AG04450 (cell line): ENCODE data around the gene CEP295NL. TPM values are rescaled to one million over a fixed set of nuclear protein-coding genes. Genes with fewer than 3 reads are reported as not detected.

ENCODE experiments used
- CTCF ChIA-PET: fragments of 300-600, 350-600 bp; formaldehyde crosslinking; extraction: SDS; loops from one replicate; lab custom pipeline; 2022; ENCODE audit warnings: antibody characterized with exemption, inconsistent platforms; lab: Charles Lee
- POLR2A ChIA-PET: fragments of 350-600 bp; formaldehyde crosslinking; extraction: SDS; loops from one replicate; lab custom pipeline; 2021; ENCODE audit warnings: antibody characterized with exemption, inconsistent platforms; lab: Yijun Ruan, JAX
- DNase-seq: peaks from one replicate; pipeline ENCODE4 v3.0.0-alpha.2; 2011; ENCODE audit warnings: low read depth, low spot score
- H3K27ac ChIP-seq: one replicate; pipeline ENCODE4 v1.5.1; 2012; ENCODE audit warnings: low read depth, low read length, control low read depth
- H3K27me3 ChIP-seq: one replicate; pipeline ENCODE4 v1.6.0; 2012; ENCODE audit warnings: low read length; ENCODE audit not compliant: control insufficient read depth, insufficient read depth
- H3K4me3 ChIP-seq: 2 replicates; pipeline ENCODE4 v1.5.1; 2011; ENCODE audit warnings: mild to moderate bottlenecking, low read depth, low read length, control low read depth
- H3K9me3 ChIP-seq: 2 replicates; pipeline ENCODE4 v1.5.1; 2012; ENCODE audit warnings: low read length; ENCODE audit not compliant: control insufficient read depth, insufficient read depth
- CTCF ChIP-seq: IDR thresholded peaks from 2 replicates; pipeline ENCODE4 v1.5.1; 2011; ENCODE audit warnings: low read depth, low read length, control low read depth, inconsistent platforms
- polyA plus RNA-seq: library from polyadenylated mRNA; depleted of rRNA; stranded (reverse); fragments of >200 nt; gene quantifications from 2 replicates; pipeline ENCODE4 v1.2.3, GENCODE V29; 2011

CEP295NL gene
- polyA plus RNA-seq, 1 experiment = 0.11 TPM

- no peak for TF ChIP-seq CTCF
- Histone ChIP-seq H3K9me3 (no peaks in the 10 kb centered on the region; the same call in 1 of the 2 replicates), H3K4me3 (no peak overlapping the region), H3K27me3 (no peaks in the 10 kb centered on the region), H3K27ac (no peak overlapping the region)
- DNase-seq = no peak
- POLR2A ChIA-PET = interaction anchor here (0.5 to 0.6 kb wide), 2 partner anchors 20 to 23 kb away, joined by 3 to 6 read pairs; no protein-coding TSS in a partner anchor
- CTCF ChIA-PET = interaction anchor here (1.0 kb wide), 1 partner anchor 28 kb away, joined by 5 read pairs; no protein-coding TSS in a partner anchor
Observed at GRCh38 chr17:78893684-78894083, 9.3 kb downstream of the CEP295NL start.

- Histone ChIP-seq H3K4me3 (no peak overlapping the region), H3K27ac (no peak overlapping the region), H3K9me3 (no peaks in the 10 kb centered on the region; the same call in 1 of the 2 replicates), H3K27me3 (no peaks in the 10 kb centered on the region)
- DNase-seq = no peak
- no peak for TF ChIP-seq CTCF
- CTCF ChIA-PET = interaction anchor here (1.0 kb wide), 1 partner anchor 27 kb away, joined by 5 read pairs; no protein-coding TSS in a partner anchor
- POLR2A ChIA-PET = interaction anchor here (0.5 kb wide), 1 partner anchor 20 kb away, joined by 3 read pairs; no protein-coding TSS in a partner anchor
Observed at GRCh38 chr17:78892936-78893379, 10.0 kb downstream of the CEP295NL start.

DNA sequence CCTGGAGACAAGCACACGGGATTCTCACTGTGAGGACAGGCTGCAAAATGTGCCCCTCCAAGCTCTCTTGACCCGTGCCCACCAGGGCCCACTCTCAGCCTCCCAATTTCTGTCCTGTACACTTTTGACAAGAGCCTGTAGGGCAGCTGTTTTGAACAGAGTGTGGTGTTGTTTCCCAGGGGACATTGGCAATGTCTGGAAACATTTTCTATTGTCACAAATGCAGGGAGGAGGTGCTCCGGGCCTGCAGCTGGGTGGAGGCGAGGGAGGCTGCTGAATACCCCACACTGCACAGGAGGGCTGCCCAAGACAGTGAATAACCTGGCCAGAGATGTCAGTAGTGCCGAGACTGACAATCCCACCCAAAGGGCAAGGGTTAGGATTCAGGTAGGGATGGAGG is 10.5 kb downstream of the CEP295NL start:
- CTCF ChIA-PET = no interaction called here
- TF ChIP-seq CTCF = no peak
- H3K4me3 ChIP-seq = no peak overlapping the region
- H3K27me3 ChIP-seq = no peaks in the 10 kb centered on the region
- H3K9me3 ChIP-seq = no peaks in the 10 kb centered on the region; the same call in 1 of the 2 replicates
- no peak for DNase-seq
- POLR2A ChIA-PET = no interaction called here
- H3K27ac ChIP-seq = no peak overlapping the region

DNA sequence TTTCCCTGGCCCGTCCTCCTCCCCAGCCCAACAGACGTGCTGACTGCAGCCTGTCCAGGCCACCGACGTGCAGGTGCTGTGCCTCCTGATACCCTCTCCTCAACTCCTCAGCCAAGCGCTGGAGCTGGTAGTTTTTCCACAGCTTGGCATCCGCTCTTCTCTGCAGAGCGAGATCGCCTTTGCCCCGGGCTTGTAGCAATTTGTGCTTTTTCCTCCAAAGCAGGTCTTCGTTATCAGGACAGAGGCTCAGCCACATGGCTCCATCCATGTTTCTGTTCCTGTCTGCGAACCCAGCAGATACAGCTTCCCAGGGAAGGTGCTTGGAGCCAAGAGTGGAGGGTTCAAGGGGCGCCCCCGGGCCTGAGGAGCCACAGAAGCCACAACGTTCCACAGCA is 10.9 kb downstream of the CEP295NL start:
- no peaks in the 10 kb centered on the region; the same call in 1 of the 2 replicates for H3K9me3 ChIP-seq
- no peak for TF ChIP-seq CTCF
- DNase-seq = no peak
- no peak overlapping the region for H3K27ac ChIP-seq
- H3K4me3 ChIP-seq = no peak overlapping the region
- H3K27me3 ChIP-seq = no peaks in the 10 kb centered on the region
- ChIA-PET POLR2A (no interaction called here), CTCF (no interaction called here)

DNA sequence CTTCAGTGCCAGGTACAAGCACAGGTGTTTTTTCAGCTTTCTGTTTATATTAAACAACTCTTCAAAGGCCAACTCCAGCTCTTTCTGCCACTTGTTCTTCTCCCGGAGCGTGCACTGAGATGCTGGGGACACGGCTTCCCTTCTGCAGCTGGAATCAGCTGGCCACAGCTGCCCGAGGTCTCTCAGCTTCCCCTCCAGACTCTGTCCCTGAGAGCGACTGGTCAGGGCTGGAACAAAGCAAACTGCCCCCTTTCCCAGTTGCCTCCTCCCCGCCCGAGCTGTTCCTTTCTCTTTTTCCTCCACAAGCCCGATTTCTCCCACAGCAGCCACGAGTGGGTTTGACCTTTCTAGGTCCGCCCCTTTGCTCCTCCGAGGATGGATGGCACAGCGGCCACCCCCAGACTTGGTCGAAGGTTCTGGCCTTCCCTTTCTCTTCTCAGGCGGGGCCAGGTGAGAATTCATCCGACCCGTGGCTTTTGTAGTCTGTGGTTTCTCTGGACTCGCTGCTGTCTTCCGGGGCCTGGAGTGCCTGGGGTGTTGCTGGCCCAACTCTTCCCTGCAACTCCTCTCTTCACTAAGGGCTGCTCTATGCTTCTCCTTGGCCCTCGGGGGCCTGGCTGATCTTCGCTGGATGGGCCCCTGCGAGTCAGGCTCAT is 11.5 kb downstream of the CEP295NL start:
- ChIA-PET CTCF (no interaction called here), POLR2A (no interaction called here)
- Histone ChIP-seq H3K9me3 (no peaks in the 10 kb centered on the region), H3K4me3 (no peak overlapping the region), H3K27me3 (no peaks in the 10 kb centered on the region), H3K27ac (no peak overlapping the region)
- DNase-seq = no peak
- no peak for TF ChIP-seq CTCF
